Spleen (tissue), 7 donors: Measurements from ENCODE around the gene OR6B1.

Experiments used
- CTCF ChIP-seq, 11 experiments: fragments of 200-600 bp in 7 of 11; fragments of 450-650 bp in 4 of 11; sonication (generic) in 4 of 11; IDR thresholded peaks in 8 of 11; conservative IDR thresholded peaks in 3 of 11; 1 replicate in 7 of 11; 2 replicates in 4 of 11; pipeline versions ENCODE4 v1.4.0 to v1.8.0; 2016 to 2021; ENCODE audit warnings: antibody characterized with exemption in 11 of 11, inconsistent platforms in 4 of 11, mild to moderate bottlenecking in 1 of 11
- POLR2A ChIP-seq, 3 donors: fragments of 450-650 bp; IDR thresholded peaks; one replicate each; pipeline ENCODE4 v1.5.1; 2017; ENCODE audit warnings: antibody characterized with exemption in 3 of 3, mild to moderate bottlenecking in 1 of 3
- donor health status: DM: no; HTN: no; CAD: no; lungs with moderate emphysema.
- donor health status: DM: no; HTN: no; CAD: no.
- donor health status: DM: no; HTN: no; CAD: no.

DNA sequence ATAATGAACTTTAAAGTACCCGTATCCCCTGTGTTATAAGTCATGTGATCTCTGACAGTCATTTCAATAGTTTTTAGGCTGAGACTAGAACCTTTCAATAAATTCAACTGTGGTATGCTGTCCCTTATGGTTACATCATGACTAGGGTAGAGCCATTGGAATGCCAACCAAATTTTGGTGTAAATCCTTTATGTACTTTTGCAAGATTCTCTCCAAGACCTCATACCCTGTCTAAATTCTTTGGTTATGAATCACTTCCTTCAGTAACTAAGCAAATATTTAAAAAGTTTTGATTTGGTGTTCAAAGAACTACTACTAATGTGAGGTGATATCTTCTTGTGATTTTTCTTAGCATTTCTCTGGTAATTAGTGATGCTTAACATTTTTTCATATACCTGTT is 20.8 kb upstream of the OR6B1 start:
- TF ChIP-seq POLR2A (IDR thresholded peaks at IDR 0.05) (no peak), CTCF (IDR thresholded peaks at IDR 0.05 in 8 of 11, conservative IDR thresholded peaks at IDR 0.05 in 3 of 11) (no peak)
